K562 (cell line): ENCODE data around the gene KCTD3. TPM values are rescaled to one million over a fixed set of nuclear protein-coding genes. Genes with fewer than 3 reads are reported as not detected.

Source experiments
- CREB1 ChIP-seq, 2 experiments: sonication (generic) in 1 of 2; formaldehyde crosslinking in 1 of 2; IDR thresholded peaks; 2 replicates each; pipeline versions ENCODE4 v1.6.1 to v1.8.0; 2012 to 2022; ENCODE audit warnings: inconsistent platforms in 1 of 2, mild to moderate bottlenecking in 1 of 2, missing genetic modification reagents in 1 of 2, moderate library complexity in 1 of 2
- GTF2F1 ChIP-seq: IDR thresholded peaks from 2 replicates; pipeline ENCODE4 v1.6.1; 2011; ENCODE audit warnings: low read depth, low read length, improper control_type of control experiment
- HDAC8 ChIP-seq: fragments of 450-650 bp; IDR thresholded peaks from 2 replicates; pipeline ENCODE4 v1.6.1; 2016; ENCODE audit warnings: mild to moderate bottlenecking, missing genetic modification characterization, moderate library complexity, missing compliant biosample characterization
- JUN ChIP-seq, 2 experiments: sonication (generic) in 1 of 2; formaldehyde crosslinking in 1 of 2; IDR thresholded peaks; 2 replicates each; pipeline versions ENCODE4 v1.6.1 to v1.8.0; 2012 to 2022; ENCODE audit warnings: borderline replicate concordance in 2 of 2, mild to moderate bottlenecking in 2 of 2, improper control_type of control experiment in 1 of 2, low read depth in 1 of 2, low read length in 1 of 2, missing genetic modification reagents in 1 of 2
- KDM2B ChIP-seq: fragments of 250-450 bp; sonication (Bioruptor Pico); IDR thresholded peaks from 2 replicates; pipeline ENCODE4 v1.8.0; 2021; ENCODE audit warnings: mild to moderate bottlenecking, moderate library complexity
- KLF1 ChIP-seq: fragments of 450-650 bp; IDR thresholded peaks from 2 replicates; pipeline ENCODE4 v1.6.1; 2016; ENCODE audit warnings: missing genetic modification characterization, missing compliant biosample characterization
- KLF16 ChIP-seq: IDR thresholded peaks from 2 replicates; pipeline ENCODE4 v1.6.1; 2016; ENCODE audit warnings: antibody characterized with exemption
- MTF1 ChIP-seq: fragments of 250-450 bp; sonication (Bioruptor Pico); IDR thresholded peaks from 2 replicates; pipeline ENCODE4 v1.9.0; 2021; ENCODE audit warnings: moderate library complexity, mild to moderate bottlenecking, inconsistent platforms, borderline replicate concordance
- NFE2L1 ChIP-seq: fragments of 450-650 bp; IDR thresholded peaks from 2 replicates; pipeline ENCODE4 v1.6.1; 2016; ENCODE audit warnings: missing genetic modification characterization, low read depth, mild to moderate bottlenecking, missing compliant biosample characterization, moderate library complexity, borderline replicate concordance
- NONO ChIP-seq, 2 experiments: fragments of 200-400 bp in 1 of 2; fragments of 450-650 bp in 1 of 2; formaldehyde crosslinking in 1 of 2; IDR thresholded peaks; 2 replicates each; pipeline ENCODE4 v1.6.1; 2017; ENCODE audit warnings: low read depth in 2 of 2, mild to moderate bottlenecking in 2 of 2, moderate library complexity in 2 of 2, low read length in 1 of 2
- POLR2H ChIP-seq: IDR thresholded peaks from 2 replicates; pipeline ENCODE4 v1.6.1; 2016; ENCODE audit warnings: missing genetic modification characterization, low read depth, mild to moderate bottlenecking, control low read depth, missing compliant biosample characterization, moderate library complexity
- RBM25 ChIP-seq: fragments of 200-400 bp; formaldehyde crosslinking; IDR thresholded peaks from 2 replicates; pipeline ENCODE4 v1.6.1; 2018; ENCODE audit warnings: low read length, low read depth, moderate library complexity; ENCODE audit not compliant: severe bottlenecking
- WHSC1 ChIP-seq: IDR thresholded peaks from one replicate; pipeline ENCODE4 v1.6.1; 2012; ENCODE audit warnings: low read length, control low read depth, inconsistent platforms
- ZNF274 ChIP-seq: IDR thresholded peaks from 2 replicates; pipeline ENCODE4 v1.6.1; 2011; ENCODE audit warnings: low read depth, mild to moderate bottlenecking, low read length, moderate library complexity, borderline replicate concordance
- ZNF589 ChIP-seq: fragments of 200-800 bp; sonication (Bioruptor generic); IDR thresholded peaks from 2 replicates; pipeline ENCODE4 v1.6.1; 2016; ENCODE audit warnings: low read depth, missing genetic modification characterization, missing compliant biosample characterization
- polyA plus RNA-seq, 8 experiments: library from polyadenylated mRNA; depleted of rRNA in 4 of 8; stranded (reverse) in 5 of 8; unstranded in 3 of 8; fragments of >200 nt; fragmentation: Nextera tagmentation in 2 of 8; fragmentation: Illumina TruSeq in 1 of 8; extraction: Ambion mirVana in 2 of 8; extraction: Trizol in 1 of 8; gene quantifications; 2 replicates each; pipeline versions ENCODE4 v1.2.1 to v1.2.3, GENCODE V29; 2011 to 2014; ENCODE audit warnings: inconsistent platforms in 1 of 8, missing spikeins in 1 of 8
- total RNA-seq, 7 experiments: library from RNA; depleted of rRNA in 6 of 7; stranded (reverse); fragments of >200 nt in 6 of 7; fragmentation: Illumina TruSeq in 2 of 7; extraction: Trizol in 2 of 7; gene quantifications; 2 replicates each; pipeline versions ENCODE4 v1.2.1 to v1.2.3, GENCODE V29; 2011 to 2021; ENCODE audit warnings: low replicate concordance in 1 of 7
- TF ChIP-seq, protein P1 (sequence below): sonication (generic); formaldehyde crosslinking; IDR thresholded peaks from 2 replicates; pipeline ENCODE4 v1.8.0; 2023; ENCODE audit warnings: mild to moderate bottlenecking, missing genetic modification reagents
- TF ChIP-seq, protein P2 (sequence below): sonication (generic); formaldehyde crosslinking; IDR thresholded peaks from 2 replicates; pipeline ENCODE4 v1.8.0; 2022; ENCODE audit warnings: mild to moderate bottlenecking, missing genetic modification reagents
- TF ChIP-seq, protein P3 (sequence below): fragments of 450-650 bp; formaldehyde crosslinking; IDR thresholded peaks from 2 replicates; pipeline ENCODE4 v1.4.0; 2022; ENCODE audit warnings: mild to moderate bottlenecking, moderate library complexity
- TF ChIP-seq, protein P4 (sequence below): fragments of 450-650 bp; formaldehyde crosslinking; IDR thresholded peaks from 2 replicates; pipeline ENCODE4 v1.4.0; 2022; ENCODE audit warnings: missing genetic modification characterization

Gene KCTD3
- total and polyA plus RNA-seq, 9 of the 15 experiments (the other 6 are each of a cell fraction or from before 2014, with no cell fraction given): 12.8 to 77.1 (median 44.3) TPM

DNA sequence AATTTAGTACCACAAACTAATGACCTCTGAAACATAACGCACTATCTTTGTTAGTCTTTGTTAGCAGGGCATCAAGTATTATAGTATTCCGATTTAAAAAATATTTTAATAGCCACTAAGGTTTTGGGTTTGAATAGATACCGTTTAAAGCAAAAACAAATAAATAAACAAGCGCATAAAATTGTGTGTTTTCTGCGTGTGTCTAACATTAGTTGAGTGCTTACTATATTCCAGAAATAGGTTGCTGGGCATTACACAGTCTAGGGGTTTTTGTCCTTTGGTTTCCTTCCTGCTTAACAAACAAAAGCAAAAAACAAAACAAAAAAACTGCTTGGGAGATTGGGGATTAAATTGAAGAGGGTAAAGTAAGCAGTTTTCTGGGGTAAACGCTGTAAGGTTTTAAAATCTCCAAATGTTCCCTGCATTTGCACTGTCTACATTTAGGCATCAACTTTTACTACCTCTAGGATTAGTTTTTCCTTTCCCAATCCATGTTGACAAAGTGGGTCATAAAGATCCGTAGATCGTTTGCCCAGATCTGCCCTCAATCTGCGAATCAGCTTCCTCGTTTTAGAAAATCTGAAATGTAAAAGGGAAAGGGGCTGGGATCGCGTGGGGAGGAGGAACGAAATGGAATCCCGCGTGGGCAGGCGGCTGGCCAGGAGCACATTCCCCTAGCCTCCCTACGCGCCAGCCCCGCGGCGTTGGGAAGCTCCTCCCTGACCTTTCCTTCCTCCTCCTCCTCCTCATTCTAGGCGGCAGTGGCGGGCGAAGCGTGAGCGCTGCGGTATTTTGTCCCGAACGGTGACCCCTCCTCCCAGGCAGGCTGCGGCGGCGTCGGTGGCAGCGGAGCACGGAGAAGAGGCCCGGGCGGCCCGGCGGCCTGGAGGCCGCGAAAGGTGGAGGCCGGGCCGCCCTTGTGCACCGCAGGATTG lies at the start of gene KCTD3 (continued):
- TF ChIP-seq NONO (IDR thresholded peaks at IDR 0.05; ENCODE audit: low read depth in 2 of 2, low read length in 1 of 2) (0 out of 4 replicates have a peak, but pooled peaks of 1 of the 2 experiments have one; percentile 7), KLF16 (peak; percentile 43; the same call in 1 of the 2 replicates), GTF2F1 (0 out of 2 replicates have a peak, but pooled peaks have one; percentile 49), CREB1 (IDR thresholded peaks at IDR 0.05) (no peak), CREB1 (CRISPR knock-in tag; IDR thresholded peaks at IDR 0.05) (no peak; the same call in 1 of the 2 replicates), ZNF589 (CRISPR knock-in tag) (no peak), NFE2L1 (tag) (no peak), HDAC8 (no peak), KLF1 (tag) (no peak), POLR2H (peak; percentile 62; the same call in 1 of the 2 replicates), WHSC1 (no peak), ZNF274 (no peak), JUN (IDR thresholded peaks at IDR 0.05; ENCODE audit: borderline replicate concordance, low read depth, low read length) (no peak), JUN (CRISPR knock-in tag; IDR thresholded peaks at IDR 0.05; ENCODE audit: borderline replicate concordance) (no peak), MTF1 (CRISPR knock-in tag) (no peak), KDM2B (CRISPR knock-in tag) (0 out of 2 replicates have a peak, but pooled peaks have one; percentile 39), RBM25 (peak; percentile 67)
- TF ChIP-seq, protein P1, sequence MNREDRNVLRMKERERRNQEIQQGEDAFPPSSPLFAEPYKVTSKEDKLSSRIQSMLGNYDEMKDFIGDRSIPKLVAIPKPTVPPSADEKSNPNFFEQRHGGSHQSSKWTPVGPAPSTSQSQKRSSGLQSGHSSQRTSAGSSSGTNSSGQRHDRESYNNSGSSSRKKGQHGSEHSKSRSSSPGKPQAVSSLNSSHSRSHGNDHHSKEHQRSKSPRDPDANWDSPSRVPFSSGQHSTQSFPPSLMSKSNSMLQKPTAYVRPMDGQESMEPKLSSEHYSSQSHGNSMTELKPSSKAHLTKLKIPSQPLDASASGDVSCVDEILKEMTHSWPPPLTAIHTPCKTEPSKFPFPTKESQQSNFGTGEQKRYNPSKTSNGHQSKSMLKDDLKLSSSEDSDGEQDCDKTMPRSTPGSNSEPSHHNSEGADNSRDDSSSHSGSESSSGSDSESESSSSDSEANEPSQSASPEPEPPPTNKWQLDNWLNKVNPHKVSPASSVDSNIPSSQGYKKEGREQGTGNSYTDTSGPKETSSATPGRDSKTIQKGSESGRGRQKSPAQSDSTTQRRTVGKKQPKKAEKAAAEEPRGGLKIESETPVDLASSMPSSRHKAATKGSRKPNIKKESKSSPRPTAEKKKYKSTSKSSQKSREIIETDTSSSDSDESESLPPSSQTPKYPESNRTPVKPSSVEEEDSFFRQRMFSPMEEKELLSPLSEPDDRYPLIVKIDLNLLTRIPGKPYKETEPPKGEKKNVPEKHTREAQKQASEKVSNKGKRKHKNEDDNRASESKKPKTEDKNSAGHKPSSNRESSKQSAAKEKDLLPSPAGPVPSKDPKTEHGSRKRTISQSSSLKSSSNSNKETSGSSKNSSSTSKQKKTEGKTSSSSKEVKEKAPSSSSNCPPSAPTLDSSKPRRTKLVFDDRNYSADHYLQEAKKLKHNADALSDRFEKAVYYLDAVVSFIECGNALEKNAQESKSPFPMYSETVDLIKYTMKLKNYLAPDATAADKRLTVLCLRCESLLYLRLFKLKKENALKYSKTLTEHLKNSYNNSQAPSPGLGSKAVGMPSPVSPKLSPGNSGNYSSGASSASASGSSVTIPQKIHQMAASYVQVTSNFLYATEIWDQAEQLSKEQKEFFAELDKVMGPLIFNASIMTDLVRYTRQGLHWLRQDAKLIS (CRISPR knock-in tag): no peak
- TF ChIP-seq, protein P2, sequence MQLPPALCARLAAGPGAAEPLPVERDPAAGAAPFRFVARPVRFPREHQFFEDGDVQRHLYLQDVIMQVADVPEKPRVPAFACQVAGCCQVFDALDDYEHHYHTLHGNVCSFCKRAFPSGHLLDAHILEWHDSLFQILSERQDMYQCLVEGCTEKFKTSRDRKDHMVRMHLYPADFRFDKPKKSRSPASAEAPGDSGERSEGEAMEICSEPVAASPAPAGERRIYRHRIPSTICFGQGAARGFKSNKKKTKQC (CRISPR knock-in tag): no peak
- TF ChIP-seq, protein P3, sequence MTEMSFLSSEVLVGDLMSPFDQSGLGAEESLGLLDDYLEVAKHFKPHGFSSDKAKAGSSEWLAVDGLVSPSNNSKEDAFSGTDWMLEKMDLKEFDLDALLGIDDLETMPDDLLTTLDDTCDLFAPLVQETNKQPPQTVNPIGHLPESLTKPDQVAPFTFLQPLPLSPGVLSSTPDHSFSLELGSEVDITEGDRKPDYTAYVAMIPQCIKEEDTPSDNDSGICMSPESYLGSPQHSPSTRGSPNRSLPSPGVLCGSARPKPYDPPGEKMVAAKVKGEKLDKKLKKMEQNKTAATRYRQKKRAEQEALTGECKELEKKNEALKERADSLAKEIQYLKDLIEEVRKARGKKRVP (CRISPR knock-in tag): no peak
- TF ChIP-seq, protein P4, sequence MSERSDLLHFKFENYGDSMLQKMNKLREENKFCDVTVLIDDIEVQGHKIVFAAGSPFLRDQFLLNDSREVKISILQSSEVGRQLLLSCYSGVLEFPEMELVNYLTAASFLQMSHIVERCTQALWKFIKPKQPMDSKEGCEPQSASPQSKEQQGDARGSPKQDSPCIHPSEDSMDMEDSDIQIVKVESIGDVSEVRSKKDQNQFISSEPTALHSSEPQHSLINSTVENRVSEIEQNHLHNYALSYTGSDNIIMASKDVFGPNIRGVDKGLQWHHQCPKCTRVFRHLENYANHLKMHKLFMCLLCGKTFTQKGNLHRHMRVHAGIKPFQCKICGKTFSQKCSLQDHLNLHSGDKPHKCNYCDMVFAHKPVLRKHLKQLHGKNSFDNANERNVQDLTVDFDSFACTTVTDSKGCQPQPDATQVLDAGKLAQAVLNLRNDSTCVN (CRISPR knock-in tag): no peak
